ENCODE measurements around the gene RHOBTB1.

RHOBTB1 gene

DNA sequence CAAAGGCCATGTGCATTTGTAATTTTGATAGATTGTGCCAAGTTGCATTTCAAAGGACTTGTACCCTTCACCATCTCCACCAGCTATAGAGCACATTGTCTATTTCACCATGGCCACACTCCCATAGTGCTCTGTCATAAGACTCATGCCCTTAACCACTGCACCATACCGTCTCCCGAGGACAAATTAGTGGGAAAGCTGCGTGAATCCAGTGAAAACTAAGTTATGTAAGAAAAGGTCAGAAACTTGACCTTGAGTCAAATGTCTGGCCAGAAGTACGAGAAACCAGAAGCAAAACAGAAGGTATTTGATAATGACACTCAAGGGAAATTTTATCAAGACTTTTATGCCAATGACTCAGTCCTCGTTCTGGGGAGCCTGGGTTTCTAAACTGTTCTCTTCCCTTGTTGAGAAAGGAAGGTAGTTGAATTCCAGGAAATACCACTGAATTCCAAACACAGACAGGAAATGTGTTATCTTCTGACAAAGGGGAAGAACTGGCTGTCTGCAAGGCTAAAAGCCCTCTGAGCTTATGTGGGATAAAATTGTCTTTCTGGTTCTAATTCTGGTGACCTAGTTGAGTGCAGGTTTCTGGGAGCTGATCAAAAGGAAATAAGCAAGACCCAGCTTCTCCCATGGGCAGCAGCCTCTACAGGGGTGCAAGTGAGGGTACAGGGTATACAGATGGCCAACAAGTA, 116.0 kb downstream of the RHOBTB1 start:
- H3K27me3 Mint-ChIP-seq: peaks cover 5% of the 10 kb centered on the region
- H3K27ac Mint-ChIP-seq: no peak overlapping the region
- H3K9me3 Mint-ChIP-seq (ENCODE audit: low read depth): no peaks in the 10 kb centered on the region
- peaks cover 2% of the 10 kb centered on the region for H3K4me1 Mint-ChIP-seq (ENCODE audit: low read depth)
- H3K36me3 Mint-ChIP-seq: no peaks in the 10 kb centered on the region
- H3K4me3 Mint-ChIP-seq: no peak overlapping the region

DNA sequence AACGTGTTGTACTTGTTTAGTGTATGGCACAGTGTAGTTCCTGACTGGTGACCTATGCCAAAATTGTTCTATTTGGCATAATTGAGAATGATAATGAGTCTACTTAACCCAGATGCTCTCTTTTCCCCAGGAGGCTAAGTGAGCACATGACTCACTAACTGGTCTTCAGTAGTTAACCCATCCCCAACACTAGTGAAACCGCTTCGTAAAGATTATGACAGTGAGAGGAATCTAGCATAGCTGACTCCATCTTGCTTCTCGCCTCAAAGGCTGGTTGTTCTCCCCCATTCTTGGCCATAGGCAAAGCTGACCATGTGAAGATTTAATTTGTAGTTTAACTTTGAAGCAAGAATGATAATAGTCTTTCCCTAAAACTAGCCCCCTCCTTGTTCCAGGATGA, 118.5 kb downstream of the RHOBTB1 start:
- peaks cover 2% of the 10 kb centered on the region for H3K4me1 Mint-ChIP-seq (ENCODE audit: low read depth)
- no peaks in the 10 kb centered on the region for H3K36me3 Mint-ChIP-seq
- peaks cover 5% of the 10 kb centered on the region for H3K27me3 Mint-ChIP-seq
- H3K4me3 Mint-ChIP-seq: no peak overlapping the region
- H3K9me3 Mint-ChIP-seq (ENCODE audit: low read depth): no peaks in the 10 kb centered on the region
- H3K27ac Mint-ChIP-seq: no peak overlapping the region

DNA sequence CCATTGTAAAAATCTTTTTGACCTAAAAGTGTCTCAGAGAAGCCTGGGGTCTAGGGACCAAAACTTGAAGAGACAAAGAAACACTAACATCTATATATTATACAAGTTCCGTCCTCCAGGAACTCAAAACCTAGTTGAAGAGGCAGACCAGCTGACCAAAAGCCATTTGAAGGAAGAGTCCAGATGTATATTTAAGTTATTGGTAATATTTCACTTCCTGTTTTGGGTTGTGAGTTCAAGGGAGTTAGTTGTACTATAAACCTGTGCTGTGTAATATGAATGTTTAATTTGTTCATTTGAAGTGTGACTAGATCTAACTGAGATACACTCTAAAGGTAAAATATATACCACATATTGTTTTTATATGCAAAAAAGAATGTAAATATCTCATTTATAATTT, 120.7 kb downstream of the RHOBTB1 start:
- Mint-ChIP-seq H3K4me3 (no peak overlapping the region), H3K27ac (no peak overlapping the region), H3K27me3 (peaks cover 5% of the 10 kb centered on the region), H3K9me3 (ENCODE audit: low read depth) (no peaks in the 10 kb centered on the region), H3K4me1 (ENCODE audit: low read depth) (peaks cover 2% of the 10 kb centered on the region), H3K36me3 (no peaks in the 10 kb centered on the region)

DNA sequence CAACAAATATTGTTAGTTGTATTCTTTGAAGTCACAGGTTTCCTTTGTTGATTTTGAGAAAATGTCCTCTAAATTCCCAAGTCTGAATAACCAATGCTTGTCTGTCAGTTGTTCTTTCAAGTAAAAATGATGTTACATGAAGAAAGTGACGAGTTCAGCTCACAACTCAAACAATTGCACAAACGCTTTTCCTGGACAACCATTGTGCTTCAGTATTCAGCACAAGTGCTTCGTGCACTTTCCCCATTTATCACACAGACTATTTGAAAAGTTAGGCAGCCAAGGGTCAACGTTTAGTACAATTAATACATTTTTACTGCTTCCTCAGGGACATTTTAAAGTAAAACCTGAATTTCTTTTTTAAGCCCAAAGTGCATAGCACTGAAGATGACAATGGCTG, 121.2 kb downstream of the RHOBTB1 start:
- Mint-ChIP-seq H3K36me3 (no peaks in the 10 kb centered on the region), H3K4me1 (ENCODE audit: low read depth) (no peaks in the 10 kb centered on the region), H3K27ac (no peak overlapping the region), H3K27me3 (peaks cover 5% of the 10 kb centered on the region), H3K4me3 (no peak overlapping the region), H3K9me3 (ENCODE audit: low read depth) (no peaks in the 10 kb centered on the region)

DNA sequence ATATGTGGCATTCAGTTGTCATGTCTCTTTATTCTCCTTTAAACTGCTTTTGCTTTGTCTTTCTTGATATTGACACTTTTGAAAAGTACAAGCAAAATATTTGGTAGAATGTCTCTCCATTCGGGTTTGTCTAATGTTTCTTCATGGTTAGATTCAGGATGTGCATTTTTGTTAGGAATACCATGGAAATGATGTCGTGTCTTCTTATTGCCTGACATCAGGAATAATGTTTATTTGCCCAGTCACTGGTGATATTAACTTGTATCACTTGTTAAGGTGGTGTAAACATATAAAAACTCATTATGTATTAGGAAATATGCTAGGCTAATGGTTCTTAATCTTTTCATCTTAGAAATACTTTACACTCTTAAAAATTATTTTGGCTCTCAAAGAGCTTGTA, 122.3 kb downstream of the RHOBTB1 start:
- no peaks in the 10 kb centered on the region for H3K9me3 Mint-ChIP-seq (ENCODE audit: low read depth)
- no peak overlapping the region for H3K4me3 Mint-ChIP-seq
- peaks cover 2% of the 10 kb centered on the region for H3K4me1 Mint-ChIP-seq (ENCODE audit: low read depth)
- no peaks in the 10 kb centered on the region for H3K36me3 Mint-ChIP-seq
- H3K27me3 Mint-ChIP-seq: peaks cover 4% of the 10 kb centered on the region
- no peak overlapping the region for H3K27ac Mint-ChIP-seq

DNA sequence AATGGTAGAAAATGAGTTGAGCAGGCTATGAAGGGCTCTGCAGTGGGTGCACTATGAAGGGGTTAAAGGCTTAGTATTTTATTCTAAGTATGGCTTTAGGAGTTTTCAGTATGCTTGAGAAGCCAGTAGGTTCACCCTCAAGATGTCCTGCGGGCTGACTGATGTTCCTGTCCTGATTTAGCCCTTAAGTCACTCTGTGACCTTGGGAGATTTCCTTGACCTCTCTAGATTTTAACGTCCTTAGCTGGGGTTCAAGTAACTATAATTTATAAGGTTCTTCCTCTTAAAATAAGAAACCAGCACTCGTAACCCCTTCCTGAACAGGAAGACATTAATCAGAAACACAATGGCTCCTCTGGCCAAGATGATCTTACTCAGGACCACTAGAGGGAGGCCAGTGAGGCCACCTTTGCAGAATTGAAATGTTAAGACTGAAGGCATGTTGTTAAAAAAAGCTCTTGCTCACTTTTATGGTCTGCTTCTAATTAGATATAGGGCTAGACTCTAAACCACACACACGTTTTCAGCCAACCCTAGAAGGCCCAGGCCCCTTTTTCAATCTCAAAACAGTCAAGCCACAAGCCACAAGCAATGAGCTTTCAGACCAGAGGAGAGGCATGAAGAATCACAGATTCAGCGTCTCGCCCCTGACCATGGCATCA, 123.8 kb downstream of the RHOBTB1 start:
- no peak overlapping the region for H3K27ac Mint-ChIP-seq
- no peak overlapping the region for H3K4me3 Mint-ChIP-seq
- peaks cover 2% of the 10 kb centered on the region for H3K4me1 Mint-ChIP-seq (ENCODE audit: low read depth)
- H3K27me3 Mint-ChIP-seq: no peaks in the 10 kb centered on the region
- H3K9me3 Mint-ChIP-seq (ENCODE audit: low read depth): no peaks in the 10 kb centered on the region
- no peaks in the 10 kb centered on the region for H3K36me3 Mint-ChIP-seq
